Measurements from ENCODE around the gene UGCG.

GRCh38 chr9:111940697-111941096 is 44.1 kb downstream of the UGCG start:
- TF ChIP-seq CTCF (IDR thresholded peaks at IDR 0.05) (no peak), EZH2 (IDR thresholded peaks at IDR 0.05; ENCODE audit: borderline replicate concordance, insufficient read depth, low read depth, low read length, poor library complexity, severe bottlenecking) (no peak)

Data from B cell (primary cell).